ENCODE results near the gene LAMC2.

- TF ChIP-seq CTCF (IDR thresholded peaks at IDR 0.05) (no peak), POLR2AphosphoS5 (IDR thresholded peaks at IDR 0.05) (no peak)
These were observed 88.8 kb downstream of the LAMC2 start for GRCh38 chr1:183274836-183275235.

All from esophagus muscularis mucosa (tissue), 3 donors.